Sigmoid colon (tissue), 7 donors: ENCODE data around the gene TPGS1. TPM values are rescaled to one million over a fixed set of nuclear protein-coding genes. Genes with fewer than 3 reads are reported as not detected.

Experiments used
- DNase-seq: peaks from one replicate; pipeline ENCODE4 v3.0.0-alpha.2; 2019
- H3K27ac ChIP-seq, 4 donors: fragments of 200-600 bp; sonication (generic); one replicate each; pipeline ENCODE4 v1.5.1; 2016 to 2019; ENCODE audit warnings: mild to moderate bottlenecking in 1 of 4
- H3K27me3 ChIP-seq, 3 donors: fragments of 200-600 bp; sonication (generic); one replicate each; pipeline ENCODE4 v1.5.1; 2019; ENCODE audit warnings: mild to moderate bottlenecking in 1 of 3
- H3K36me3 ChIP-seq, 4 donors: fragments of 200-600 bp; sonication (generic); one replicate each; pipeline ENCODE4 v1.5.1; 2016 to 2019
- H3K4me1 ChIP-seq, 4 donors: fragments of 200-600 bp; sonication (generic); one replicate each; pipeline ENCODE4 v1.5.1; 2017 to 2019
- H3K4me3 ChIP-seq, 4 donors: fragments of 200-600 bp; sonication (generic); one replicate each; pipeline ENCODE4 v1.5.1; 2017 to 2019; ENCODE audit warnings: mild to moderate bottlenecking in 2 of 4, moderate library complexity in 1 of 4
- H3K9me3 ChIP-seq, 4 donors: fragments of 200-600 bp in 3 of 4; sonication (generic) in 3 of 4; one replicate each; pipeline versions ENCODE4 v1.5.1 to v1.6.1; 2013 to 2019
- EP300 ChIP-seq, 4 donors: sonication (generic); formaldehyde crosslinking; IDR thresholded peaks; one replicate each; pipeline ENCODE4 v1.6.1; 2017; ENCODE audit warnings: antibody characterized with exemption in 4 of 4
- POLR2A ChIP-seq, 2 donors: fragments of 450-650 bp; IDR thresholded peaks; one replicate each; pipeline ENCODE4 v1.6.1; 2016; ENCODE audit warnings: antibody characterized with exemption in 2 of 2, mild to moderate bottlenecking in 2 of 2, moderate library complexity in 2 of 2
- POLR2AphosphoS5 ChIP-seq, 4 donors: sonication (generic); formaldehyde crosslinking; IDR thresholded peaks; one replicate each; pipeline ENCODE4 v1.6.1; 2017; ENCODE audit warnings: antibody characterized with exemption in 4 of 4
- WGBS, 2 donors: extraction: QIAGEN DNeasy Blood & Tissue Kit; methylation state at CpG; one replicate each; pipeline ENCODE4 v1.1.7; 2013; 5-methylcytosine and 5-hydroxymethylcytosine counted together
- intact Hi-C: fragments of 100-400 bp; cut with DNase I; formaldehyde crosslinking; loops from one replicate; pipeline ENCODE4 v1.15.1; 2023
- polyA plus RNA-seq, 3 donors: library from polyadenylated mRNA; stranded (reverse); fragments of 200-250 nt; gene quantifications; one replicate each; pipeline ENCODE4 v1.2.3, GENCODE V29; 2013
- total RNA-seq, 4 donors: library from RNA; depleted of rRNA; stranded (reverse); fragments of >200 nt; gene quantifications; one replicate each; pipeline ENCODE4 v1.1.0, GENCODE V29; 2016
- TF ChIP-seq, protein P1 (sequence below), 4 experiments: fragments of 450-650 bp in 3 of 4; fragments of 200-600 bp in 1 of 4; IDR thresholded peaks; one replicate each; pipeline ENCODE4 v1.5.1; 2016 to 2019; ENCODE audit warnings: antibody characterized with exemption in 4 of 4, mild to moderate bottlenecking in 3 of 4, moderate library complexity in 2 of 4
- donor health status: healthy with polysubstance abuse.
- donor health status: Bipolar disorder and iron deficiency.
- donor health status: healthy.

TPGS1 gene
- total and polyA plus RNA-seq, 7 donors = 14.3 to 78.8 (median 36.3) TPM

GRCh38 chr19:511101-511851 lies 4.0 kb downstream of the TPGS1 start:
- intact Hi-C loops = no loop called here
- H3K9me3 ChIP-seq = no peaks in the 10 kb centered on the region
- peak overlapping the region in 3 of 4 donors; percentile 3 to 19 (median 4) for H3K4me3 ChIP-seq
- 10 to 17% methylated on average over 30 of the region's 30 CpGs for WGBS, 2 donors
- H3K4me1 ChIP-seq = peaks cover 0 to 40% (median 33%) of the 10 kb centered on the region in 4 donors
- peaks cover 0 to 11% (median 0%) of the 10 kb centered on the region in 4 donors for H3K36me3 ChIP-seq
- TF ChIP-seq, protein P1, sequence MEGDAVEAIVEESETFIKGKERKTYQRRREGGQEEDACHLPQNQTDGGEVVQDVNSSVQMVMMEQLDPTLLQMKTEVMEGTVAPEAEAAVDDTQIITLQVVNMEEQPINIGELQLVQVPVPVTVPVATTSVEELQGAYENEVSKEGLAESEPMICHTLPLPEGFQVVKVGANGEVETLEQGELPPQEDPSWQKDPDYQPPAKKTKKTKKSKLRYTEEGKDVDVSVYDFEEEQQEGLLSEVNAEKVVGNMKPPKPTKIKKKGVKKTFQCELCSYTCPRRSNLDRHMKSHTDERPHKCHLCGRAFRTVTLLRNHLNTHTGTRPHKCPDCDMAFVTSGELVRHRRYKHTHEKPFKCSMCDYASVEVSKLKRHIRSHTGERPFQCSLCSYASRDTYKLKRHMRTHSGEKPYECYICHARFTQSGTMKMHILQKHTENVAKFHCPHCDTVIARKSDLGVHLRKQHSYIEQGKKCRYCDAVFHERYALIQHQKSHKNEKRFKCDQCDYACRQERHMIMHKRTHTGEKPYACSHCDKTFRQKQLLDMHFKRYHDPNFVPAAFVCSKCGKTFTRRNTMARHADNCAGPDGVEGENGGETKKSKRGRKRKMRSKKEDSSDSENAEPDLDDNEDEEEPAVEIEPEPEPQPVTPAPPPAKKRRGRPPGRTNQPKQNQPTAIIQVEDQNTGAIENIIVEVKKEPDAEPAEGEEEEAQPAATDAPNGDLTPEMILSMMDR (IDR thresholded peaks at IDR 0.05) = no peak
- TF ChIP-seq POLR2AphosphoS5 (IDR thresholded peaks at IDR 0.05) = peak in 1 of 4 donors; percentile 36
- TF ChIP-seq EP300 (IDR thresholded peaks at IDR 0.05) = no peak
- H3K27ac ChIP-seq = peak overlapping the region; percentile 43 to 75 (median 62)
- peak; percentile 86 for DNase-seq
- H3K27me3 ChIP-seq = no peaks in the 10 kb centered on the region

- no peak for DNase-seq
- WGBS, 2 donors = 14 to 48% methylated on average over 62 of the region's 62 CpGs
- intact Hi-C loops = no loop called here
- TF ChIP-seq EP300 (IDR thresholded peaks at IDR 0.05) = no peak
- no peak for TF ChIP-seq POLR2A (IDR thresholded peaks at IDR 0.05)
- TF ChIP-seq, protein P1 (IDR thresholded peaks at IDR 0.05) = no peak
- TF ChIP-seq POLR2AphosphoS5 (IDR thresholded peaks at IDR 0.05) = no peak
- no peaks in the 10 kb centered on the region for H3K9me3 ChIP-seq
- no peak overlapping the region for H3K4me3 ChIP-seq
- no peak overlapping the region for H3K27ac ChIP-seq
- no peaks in the 10 kb centered on the region for H3K27me3 ChIP-seq
- H3K36me3 ChIP-seq = peaks cover 0 to 11% (median 0%) of the 10 kb centered on the region in 4 donors
- H3K4me1 ChIP-seq = peaks cover 0 to 36% (median 29%) of the 10 kb centered on the region in 4 donors
Observed at GRCh38 chr19:512547-513365, 5.5 kb downstream of the TPGS1 start.

GRCh38 chr19:513368-514165 lies 6.3 kb downstream of the TPGS1 start:
- Histone ChIP-seq H3K27me3 (no peaks in the 10 kb centered on the region), H3K36me3 (peaks cover 0 to 11% (median 0%) of the 10 kb centered on the region in 4 donors), H3K9me3 (no peaks in the 10 kb centered on the region), H3K4me1 (peaks cover 0 to 28% (median 23%) of the 10 kb centered on the region in 4 donors), H3K27ac (no peak overlapping the region), H3K4me3 (no peak overlapping the region)
- 54 to 81% methylated on average over 10 of the region's 10 CpGs for WGBS, 2 donors
- TF ChIP-seq, protein P1 (IDR thresholded peaks at IDR 0.05) = no peak
- TF ChIP-seq EP300 (IDR thresholded peaks at IDR 0.05) = no peak
- no peak for TF ChIP-seq POLR2AphosphoS5 (IDR thresholded peaks at IDR 0.05)
- no peak for TF ChIP-seq POLR2A (IDR thresholded peaks at IDR 0.05)
- no peak for DNase-seq
- intact Hi-C loops = no loop called here

GRCh38 chr19:514166-514663 lies 6.9 kb downstream of the TPGS1 start:
- H3K4me1 ChIP-seq = peaks cover 0 to 23% (median 20%) of the 10 kb centered on the region in 4 donors
- 93 to 97% methylated on average over 9 of the region's 9 CpGs for WGBS, 2 donors
- H3K27ac ChIP-seq = no peak overlapping the region
- TF ChIP-seq, protein P1 (IDR thresholded peaks at IDR 0.05) = no peak
- no peaks in the 10 kb centered on the region for H3K9me3 ChIP-seq
- no peak overlapping the region for H3K4me3 ChIP-seq
- H3K27me3 ChIP-seq = no peaks in the 10 kb centered on the region
- H3K36me3 ChIP-seq = peaks cover 0 to 7% (median 0%) of the 10 kb centered on the region in 4 donors
- intact Hi-C loops = no loop called here
- DNase-seq = no peak
